H1 (cell line): ENCODE results near the gene STX11. TPM values are rescaled to one million over a fixed set of nuclear protein-coding genes. Genes with fewer than 3 reads are reported as not detected.
A peak's percentile ranks its signal among the peaks of the same experiment; 100 is the strongest.

Experiments used
- CTCF ChIA-PET: fragments of 300-600 bp; sonication (Branson Sonifier 250); formaldehyde crosslinking; loops from one replicate; lab custom pipeline; 2021; ENCODE audit not compliant: partially characterized antibody; lab: Charles Lee
- POLR2A ChIA-PET: fragments of 300-600 bp; sonication (Branson Sonifier 250); formaldehyde crosslinking; loops from one replicate; lab custom pipeline; 2021; ENCODE audit warnings: inconsistent platforms; ENCODE audit not compliant: partially characterized antibody; lab: Charles Lee
- DNase-seq, 2 experiments: peaks; one replicate each; pipeline versions ENCODE4 v3.0.0 to v3.0.0-alpha.2; 2010 to 2022; ENCODE audit warnings: low spot score in 2 of 2, low read depth in 1 of 2, mixed read lengths in 1 of 2
- FAIRE-seq: peaks from 2 replicates; lab custom pipeline; 2011; peaks lifted over from hg19 to GRCh38; lab: Jason Lieb, UNC
- H2AFZ ChIP-seq: 2 replicates; pipeline ENCODE4 v1.8.1; 2012; ENCODE audit warnings: low read length, inconsistent platforms
- H2AK5ac ChIP-seq: 2 replicates; pipeline ENCODE4 v1.6.1; 2013; ENCODE audit warnings: low read depth, low read length
- H2BK120ac ChIP-seq: replicated peaks from 2 replicates; pipeline ENCODE3; 2013; ENCODE audit warnings: low read depth, low read length, inconsistent platforms
- H2BK12ac ChIP-seq: 2 replicates; pipeline ENCODE4 v1.6.1; 2013; ENCODE audit warnings: low read depth, low read length
- H2BK15ac ChIP-seq: 2 replicates; pipeline ENCODE4 v1.6.1; 2013; ENCODE audit warnings: low read length
- H2BK20ac ChIP-seq: 2 replicates; pipeline ENCODE4 v1.6.1; 2013; ENCODE audit warnings: low read length
- H2BK5ac ChIP-seq: 2 replicates; pipeline ENCODE4 v1.6.1; 2013; ENCODE audit warnings: low read depth, low read length
- H3K14ac ChIP-seq: 2 replicates; pipeline ENCODE4 v1.6.1; 2013; ENCODE audit warnings: inconsistent platforms; ENCODE audit not compliant: insufficient read length
- H3K18ac ChIP-seq: 2 replicates; pipeline ENCODE4 v1.6.1; 2013; ENCODE audit warnings: low read length; ENCODE audit errors: extremely low read depth
- H3K23ac ChIP-seq: 2 replicates; pipeline ENCODE4 v1.6.1; 2013; ENCODE audit warnings: inconsistent platforms; ENCODE audit not compliant: insufficient read length
- H3K23me2 ChIP-seq: 2 replicates; pipeline ENCODE4 v1.6.1; 2013; ENCODE audit warnings: low read depth, low read length
- H3K27ac ChIP-seq: 2 replicates; pipeline ENCODE4 v1.6.1; 2011; ENCODE audit warnings: low read depth, low read length, inconsistent platforms
- H3K27me3 ChIP-seq, 4 experiments: replicated peaks in 1 of 4; 1 replicate in 1 of 4; 2 replicates in 3 of 4; pipeline versions ENCODE4 v1.6.1 to v1.8.1; 2011 to 2013; ENCODE audit warnings: low read length in 3 of 4, mild to moderate bottlenecking in 3 of 4, inconsistent platforms in 2 of 4, mixed read lengths in 2 of 4, moderate library complexity in 1 of 4; ENCODE audit not compliant: control insufficient read depth in 3 of 4, insufficient read depth in 3 of 4; ENCODE audit errors: extremely low read depth in 1 of 4
- H3K36me3 ChIP-seq, 4 experiments: 2 replicates each; pipeline versions ENCODE4 v1.6.1 to v1.8.1; 2011 to 2013; ENCODE audit warnings: mild to moderate bottlenecking in 4 of 4, low read length in 3 of 4, moderate library complexity in 2 of 4, control low read depth in 1 of 4, inconsistent platforms in 1 of 4; ENCODE audit not compliant: insufficient read depth in 4 of 4, control insufficient read depth in 2 of 4
- H3K4ac ChIP-seq: replicated peaks from 2 replicates; pipeline ENCODE3; 2013; ENCODE audit warnings: low read length, low read depth, mixed read lengths, inconsistent platforms; ENCODE audit not compliant: insufficient read length
- H3K4me1 ChIP-seq, 4 experiments: replicated peaks in 1 of 4; 1 replicate in 1 of 4; 2 replicates in 3 of 4; pipeline versions ENCODE4 v1.6.1 to v1.8.1; 2011 to 2013; ENCODE audit warnings: low read length in 3 of 4, inconsistent platforms in 2 of 4, mixed read lengths in 1 of 4; ENCODE audit not compliant: insufficient read depth in 4 of 4, control insufficient read depth in 3 of 4
- H3K4me2 ChIP-seq, 2 experiments: 2 replicates each; pipeline versions ENCODE4 v1.6.1 to v1.8.1; 2011 to 2013; ENCODE audit warnings: low read depth in 2 of 2, low read length in 2 of 2, control low read depth in 1 of 2, inconsistent platforms in 1 of 2, mild to moderate bottlenecking in 1 of 2; ENCODE audit not compliant: insufficient read depth in 1 of 2
- H3K4me3 ChIP-seq, 4 experiments: fragments of 200-600, 300-600 bp in 1 of 4; sonication (generic), shearing (Covaris generic), sonication (Bioruptor Twin) in 1 of 4; 2 replicates each; pipeline versions ENCODE4 v1.5.1 to v1.8.1; 2011 to 2016; ENCODE audit warnings: low read length in 4 of 4, low read depth in 3 of 4, control low read depth in 2 of 4, inconsistent platforms in 2 of 4, mild to moderate bottlenecking in 2 of 4, mixed read lengths in 1 of 4, moderate library complexity in 1 of 4; ENCODE audit not compliant: insufficient read depth in 2 of 4; ENCODE audit errors: extremely low read depth in 1 of 4
- H3K56ac ChIP-seq: replicated peaks from 2 replicates; pipeline ENCODE3; 2013; ENCODE audit warnings: low read depth, mild to moderate bottlenecking, mixed read lengths, low read length, inconsistent platforms; ENCODE audit not compliant: insufficient read length
- H3K79me1 ChIP-seq: 2 replicates; pipeline ENCODE4 v1.6.1; 2013; ENCODE audit warnings: low read depth, low read length, control low read depth
- H3K79me2 ChIP-seq, 2 experiments: 2 replicates each; pipeline versions ENCODE4 v1.6.1 to v1.8.1; 2012 to 2013; ENCODE audit warnings: low read length in 2 of 2, mild to moderate bottlenecking in 2 of 2, inconsistent platforms in 1 of 2; ENCODE audit not compliant: insufficient read depth in 2 of 2, control insufficient read depth in 1 of 2
- H3K9ac ChIP-seq, 4 experiments: replicated peaks in 1 of 4; 1 replicate in 1 of 4; 2 replicates in 3 of 4; pipeline versions ENCODE4 v1.6.1 to v1.8.1; 2011 to 2013; ENCODE audit warnings: low read depth in 3 of 4, low read length in 3 of 4, control low read depth in 2 of 4, mild to moderate bottlenecking in 2 of 4, moderate library complexity in 2 of 4, inconsistent platforms in 1 of 4; ENCODE audit errors: extremely low read depth in 1 of 4
- H3K9me3 ChIP-seq, 2 experiments: 2 replicates each; pipeline versions ENCODE4 v1.6.1 to v1.8.1; 2012 to 2013; ENCODE audit warnings: mild to moderate bottlenecking in 2 of 2, moderate library complexity in 2 of 2, control low read depth in 1 of 2, inconsistent platforms in 1 of 2, low read depth in 1 of 2, low read length in 1 of 2, mixed read lengths in 1 of 2; ENCODE audit not compliant: insufficient read depth in 2 of 2
- H4K20me1 ChIP-seq, 2 experiments: replicated peaks in 1 of 2; 2 replicates each; pipeline versions ENCODE3 to v1.8.1; 2011 to 2013; ENCODE audit warnings: inconsistent platforms in 2 of 2, low read length in 2 of 2, mild to moderate bottlenecking in 1 of 2; ENCODE audit not compliant: insufficient read depth in 2 of 2, control insufficient read depth in 1 of 2
- H4K5ac ChIP-seq: 2 replicates; pipeline ENCODE4 v1.6.1; 2013; ENCODE audit warnings: low read length, low read depth, mixed read lengths, inconsistent platforms; ENCODE audit not compliant: insufficient read length
- H4K8ac ChIP-seq: 2 replicates; pipeline ENCODE4 v1.8.0; 2013; ENCODE audit warnings: mild to moderate bottlenecking, moderate library complexity, low read length, inconsistent platforms; ENCODE audit not compliant: insufficient read depth; ENCODE audit errors: extremely low read depth
- H4K91ac ChIP-seq: replicated peaks from 2 replicates; pipeline ENCODE3; 2013; ENCODE audit warnings: low read length, mixed read lengths, inconsistent platforms; ENCODE audit not compliant: insufficient read length
- ATF3 ChIP-seq: IDR thresholded peaks from 2 replicates; pipeline ENCODE4 v1.6.1; 2011; ENCODE audit warnings: low read depth, mild to moderate bottlenecking, low read length; ENCODE audit not compliant: insufficient read depth
- BRCA1 ChIP-seq: IDR thresholded peaks from 2 replicates; pipeline ENCODE4 v1.6.1; 2012; ENCODE audit warnings: low read depth, low read length, improper control_type of control experiment
- CTBP2 ChIP-seq: IDR thresholded peaks from 2 replicates; pipeline ENCODE4 v1.7.0; 2011; ENCODE audit warnings: borderline replicate concordance, mild to moderate bottlenecking, moderate library complexity, mixed read lengths, low read length; ENCODE audit not compliant: insufficient read depth, insufficient read length
- POLR2AphosphoS5 ChIP-seq: IDR thresholded peaks from 2 replicates; pipeline ENCODE4 v1.6.1; 2011; ENCODE audit warnings: low read depth, low read length
- RXRA ChIP-seq: IDR thresholded peaks from 2 replicates; pipeline ENCODE4 v1.6.1; 2011; ENCODE audit warnings: low read depth, mild to moderate bottlenecking, low read length, moderate library complexity; ENCODE audit not compliant: insufficient read depth
- SIRT6 ChIP-seq: IDR thresholded peaks from one replicate; pipeline ENCODE4 v1.7.1; 2012; ENCODE audit warnings: low read length, inconsistent platforms
- SP4 ChIP-seq: IDR thresholded peaks from 2 replicates; pipeline ENCODE4 v1.6.1; 2012; ENCODE audit warnings: low read length, inconsistent platforms
- TBP ChIP-seq: IDR thresholded peaks from 2 replicates; pipeline ENCODE4 v1.6.1; 2011; ENCODE audit warnings: low read depth, low read length, improper control_type of control experiment
- ZNF274 ChIP-seq: IDR thresholded peaks from 2 replicates; pipeline ENCODE4 v1.7.0; 2012; ENCODE audit warnings: low read length, borderline replicate concordance; ENCODE audit errors: extremely low read depth
- WGBS, 2 experiments: shearing (Covaris generic) in 1 of 2; methylation state at CpG; one replicate each; pipeline versions ENCODE4 v1.1.6 to v1.1.7; 2013 to 2015; ENCODE audit warnings: low lambda C conversion rate in 2 of 2, mixed read lengths in 2 of 2, inconsistent platforms in 1 of 2, low coverage in 1 of 2, missing lambda C conversion rate in 1 of 2; ENCODE audit not compliant: insufficient replicate concordance in 2 of 2, insufficient coverage in 1 of 2, insufficient read length in 1 of 2; ENCODE audit errors: extremely low coverage in 1 of 2, missing lambda C conversion rate in 1 of 2; 5-methylcytosine and 5-hydroxymethylcytosine counted together
- polyA plus RNA-seq, 7 experiments: library from polyadenylated mRNA; depleted of rRNA in 3 of 7; stranded (reverse) in 5 of 7; unstranded in 2 of 7; fragments of >200 nt in 5 of 7; fragments of 200-250 nt in 2 of 7; gene quantifications; 1 replicate in 5 of 7; 2 replicates in 1 of 7; 4 replicates in 1 of 7; pipeline versions ENCODE4 v1.2.1 to v1.2.3, GENCODE V29; 2011 to 2013; ENCODE audit warnings: missing spikeins in 2 of 7, mixed read lengths in 2 of 7
- total RNA-seq: library from RNA; stranded (reverse); fragmentation: NEBNext Ultra II Directional; extraction: Animal tissue kit (Norgen Biotek cat#: 25700); gene quantifications from 2 replicates; pipeline ENCODE4 v1.2.1, GENCODE V29; 2021

The STX11 gene
- total and polyA plus RNA-seq, 2 of the 8 experiments (the other 6 are each of a cell fraction or from before 2014, with no cell fraction given) = 0.15 to 0.34 TPM

DNA sequence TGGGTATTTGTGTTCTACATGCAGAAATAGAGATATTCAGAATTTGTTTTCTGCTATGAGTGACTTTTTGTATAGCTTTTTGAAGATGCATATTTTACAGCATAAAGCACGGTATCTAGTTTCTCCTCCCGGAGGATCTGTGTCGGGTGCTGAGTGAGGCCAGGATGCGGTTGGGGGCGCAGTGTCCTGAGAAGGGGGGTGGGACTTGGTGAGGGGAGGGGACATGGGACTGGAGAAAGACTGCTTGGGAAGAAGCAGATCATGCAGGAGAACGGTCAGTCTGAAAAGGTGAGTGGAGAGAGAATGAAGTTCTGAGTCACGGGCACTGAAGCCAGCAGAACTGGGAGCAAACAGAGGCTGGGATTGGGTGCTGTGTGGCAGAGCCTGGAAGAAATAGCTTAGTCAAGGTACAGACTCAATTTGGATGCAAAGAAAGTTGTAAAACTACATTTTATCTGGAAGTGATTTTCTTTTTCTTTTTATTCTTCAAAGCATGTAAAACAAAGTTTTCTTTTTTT, 44.0 kb downstream of the STX11 start:
- no peak overlapping the region for H3K56ac ChIP-seq
- H4K20me1 ChIP-seq = no peaks in the 10 kb centered on the region
- no peak overlapping the region for H2BK5ac ChIP-seq
- no peak overlapping the region for H3K9ac ChIP-seq
- no peaks in the 10 kb centered on the region for H3K79me1 ChIP-seq
- FAIRE-seq (no peak), DNase-seq (no peak)
- no peak overlapping the region for H4K91ac ChIP-seq
- no peak overlapping the region for H2BK120ac ChIP-seq
- WGBS, 2 experiments = 55% methylated on average over 7 of the region's 7 CpGs; no CpG with 5 or more reads in 1 of the 2 experiments
- no peaks in the 10 kb centered on the region; the same call in 1 of the 2 replicates for H3K23me2 ChIP-seq
- no peak overlapping the region for H2BK15ac ChIP-seq
- no peak overlapping the region for H2AK5ac ChIP-seq
- no peak overlapping the region for H3K14ac ChIP-seq
- H2BK20ac ChIP-seq = no peak overlapping the region
- H3K27ac ChIP-seq = no peak overlapping the region
- H3K36me3 ChIP-seq = no peaks in the 10 kb centered on the region
- no peak overlapping the region for H3K18ac ChIP-seq
- no peak overlapping the region for H4K5ac ChIP-seq
- no peaks in the 10 kb centered on the region for H3K9me3 ChIP-seq
- H3K4me1 ChIP-seq = no peaks in the 10 kb centered on the region
- no peak overlapping the region for H4K8ac ChIP-seq
- no peaks in the 10 kb centered on the region for H3K27me3 ChIP-seq
- no peak overlapping the region for H2BK12ac ChIP-seq
- CTCF ChIA-PET = interaction anchor here (0.5 to 1.6 kb wide), 10 partner anchors 13 to 254 kb away, joined by 3 to 5 read pairs (median 3); no protein-coding TSS in a partner anchor
- POLR2A ChIA-PET = no interaction called here
- 0 out of 2 replicates have a peak overlapping the region, but pooled peaks have one; percentile 36 for H2AFZ ChIP-seq
- H3K4me3 ChIP-seq = no peak overlapping the region
- 0 out of 4 replicates have a peak overlapping the region, but pooled peaks of 1 of the 2 experiments have one; percentile 20 for H3K4me2 ChIP-seq
- no peak overlapping the region for H3K23ac ChIP-seq
- no peak overlapping the region for H3K4ac ChIP-seq
- H3K79me2 ChIP-seq = no peaks in the 10 kb centered on the region
- TF ChIP-seq SIRT6 (no peak), POLR2AphosphoS5 (no peak), SP4 (no peak), CTBP2 (no peak), ATF3 (no peak), RXRA (no peak), BRCA1 (no peak), ZNF274 (no peak), TBP (no peak)
